ENCODE measurements around the gene DDX24.

DNA sequence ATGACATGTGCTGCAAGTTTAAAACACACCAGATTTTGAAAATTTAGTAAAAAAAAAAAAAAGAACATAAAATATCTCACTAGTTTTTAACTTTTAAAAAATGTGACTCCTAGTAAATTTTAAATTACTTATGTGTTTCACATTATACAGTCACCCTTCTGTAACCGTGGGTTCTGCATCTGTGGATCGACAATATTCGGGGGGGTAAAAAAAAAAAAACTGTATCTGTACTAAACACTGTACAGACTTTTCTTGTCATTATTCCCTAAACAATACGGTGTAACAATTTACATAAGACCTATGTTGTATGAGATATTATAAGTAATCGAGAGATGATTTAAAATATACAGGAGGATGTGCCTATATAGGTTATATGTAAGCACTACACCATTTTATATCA is 3.2 kb downstream of the DDX24 start:
- TF ChIP-seq, protein P1, sequence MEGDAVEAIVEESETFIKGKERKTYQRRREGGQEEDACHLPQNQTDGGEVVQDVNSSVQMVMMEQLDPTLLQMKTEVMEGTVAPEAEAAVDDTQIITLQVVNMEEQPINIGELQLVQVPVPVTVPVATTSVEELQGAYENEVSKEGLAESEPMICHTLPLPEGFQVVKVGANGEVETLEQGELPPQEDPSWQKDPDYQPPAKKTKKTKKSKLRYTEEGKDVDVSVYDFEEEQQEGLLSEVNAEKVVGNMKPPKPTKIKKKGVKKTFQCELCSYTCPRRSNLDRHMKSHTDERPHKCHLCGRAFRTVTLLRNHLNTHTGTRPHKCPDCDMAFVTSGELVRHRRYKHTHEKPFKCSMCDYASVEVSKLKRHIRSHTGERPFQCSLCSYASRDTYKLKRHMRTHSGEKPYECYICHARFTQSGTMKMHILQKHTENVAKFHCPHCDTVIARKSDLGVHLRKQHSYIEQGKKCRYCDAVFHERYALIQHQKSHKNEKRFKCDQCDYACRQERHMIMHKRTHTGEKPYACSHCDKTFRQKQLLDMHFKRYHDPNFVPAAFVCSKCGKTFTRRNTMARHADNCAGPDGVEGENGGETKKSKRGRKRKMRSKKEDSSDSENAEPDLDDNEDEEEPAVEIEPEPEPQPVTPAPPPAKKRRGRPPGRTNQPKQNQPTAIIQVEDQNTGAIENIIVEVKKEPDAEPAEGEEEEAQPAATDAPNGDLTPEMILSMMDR (IDR thresholded peaks at IDR 0.05): no peak
- TF ChIP-seq POLR2A (IDR thresholded peaks at IDR 0.05): no peak

Measured in adrenal gland (tissue), 5 donors.